HG02938 (cell line): ENCODE data around the gene GCC2.
"Not testable (repeated sequence)": the region's sequence is repeated elsewhere in the genome, so short reads cannot be mapped to it uniquely, and the experiment has no call there.

Source experiments
- ATAC-seq: cut with Tn5 transposase; IDR thresholded peaks from one replicate; pipeline ENCODE4 v1.9.1; 2021; ENCODE audit warnings: mild to moderate bottlenecking, moderate library complexity; ENCODE audit not compliant: unreplicated experiment

The GCC2 gene

GRCh38 chr2:108448678-108449409 is at the start of gene GCC2:
Gene GCC2, plus strand, starts transcription at chr2:108449206. Its CDS starts 69 bp downstream, at chr2:108449275.
- peak; percentile 98 for ATAC-seq

GRCh38 chr2:108399479-108399878 is 49.5 kb upstream of the GCC2 start:
- ATAC-seq, result no peak

GRCh38 chr2:108401800-108402199 is 47.2 kb upstream of the GCC2 start:
- ATAC-seq, result no peak

- no peak for ATAC-seq
These were observed 45.5 kb upstream of the GCC2 start for GRCh38 chr2:108403494-108403893.

- no peak for ATAC-seq
These were observed 44.1 kb upstream of the GCC2 start for GRCh38 chr2:108404784-108405397.

GRCh38 chr2:108407864-108408729 is 40.9 kb upstream of the GCC2 start:
- no peak for ATAC-seq

GRCh38 chr2:108409768-108410167 is 39.2 kb upstream of the GCC2 start:
- no peak for ATAC-seq

GRCh38 chr2:108412995-108413710 is 35.9 kb upstream of the GCC2 start:
- ATAC-seq, result no peak

GRCh38 chr2:108413711-108414095 is 35.3 kb upstream of the GCC2 start:
- ATAC-seq, result no peak

- ATAC-seq, result no peak
These were observed 34.6 kb upstream of the GCC2 start for GRCh38 chr2:108414256-108414876.

- no peak for ATAC-seq
These were observed 34.1 kb upstream of the GCC2 start for GRCh38 chr2:108414945-108415344.

- no peak for ATAC-seq
These were observed 31.8 kb upstream of the GCC2 start for GRCh38 chr2:108417254-108417653.

GRCh38 chr2:108418416-108418815 is 30.6 kb upstream of the GCC2 start:
- no peak for ATAC-seq

- ATAC-seq, result no peak
These were observed 25.9 kb upstream of the GCC2 start for GRCh38 chr2:108423067-108423466.

- ATAC-seq, result no peak
These were observed 25.3 kb upstream of the GCC2 start for GRCh38 chr2:108423502-108424251.

- no peak for ATAC-seq
These were observed 20.6 kb upstream of the GCC2 start for GRCh38 chr2:108428286-108429009.

- ATAC-seq, result not testable (repeated sequence)
These were observed 13.4 kb upstream of the GCC2 start for GRCh38 chr2:108435578-108435977.

GRCh38 chr2:108436976-108437375 is 12.0 kb upstream of the GCC2 start:
- no peak for ATAC-seq

- ATAC-seq, result no peak
These were observed 7.3 kb upstream of the GCC2 start for GRCh38 chr2:108441712-108442111.
